ENCODE measurements around the gene DNAH3. TPM values are rescaled to one million over a fixed set of nuclear protein-coding genes. Genes with fewer than 3 reads are reported as not detected.

The DNAH3 gene
- total and polyA plus RNA-seq, 2 of the 8 experiments (the other 6 are each of a cell fraction or from before 2014, with no cell fraction given) = 0.57 to 0.71 TPM

- Histone ChIP-seq H3K36me3 (ENCODE audit: control insufficient read depth in 2 of 4, insufficient read depth in 4 of 4, low read length in 3 of 4) (no peaks in the 10 kb centered on the region), H3K14ac (ENCODE audit: insufficient read length) (no peak overlapping the region), H3K27me3 (replicated peaks in 1 of 4; ENCODE audit: control insufficient read depth in 3 of 4, extremely low read depth in 1 of 4, insufficient read depth in 3 of 4, low read length in 3 of 4) (peaks cover 0 to 2% (median 0%) of the 10 kb centered on the region in 4 experiments; a peak in 2 of 7 replicates), H4K91ac (replicated peaks; ENCODE audit: insufficient read length, low read length) (no peak overlapping the region), H3K56ac (replicated peaks; ENCODE audit: insufficient read length, low read depth, low read length) (no peak overlapping the region), H4K8ac (ENCODE audit: extremely low read depth, insufficient read depth, low read length) (no peak overlapping the region), H3K79me1 (ENCODE audit: low read depth, low read length) (no peaks in the 10 kb centered on the region), H3K4me2 (ENCODE audit: insufficient read depth in 1 of 2, low read depth in 2 of 2, low read length in 2 of 2) (no peak overlapping the region), H3K27ac (ENCODE audit: low read depth, low read length) (no peak overlapping the region), H2AFZ (ENCODE audit: low read length) (no peak overlapping the region), H3K4ac (replicated peaks; ENCODE audit: insufficient read length, low read depth, low read length) (no peak overlapping the region), H2AK5ac (ENCODE audit: low read depth, low read length) (no peak overlapping the region), H3K18ac (ENCODE audit: extremely low read depth, low read length) (no peak overlapping the region), H3K9ac (replicated peaks in 1 of 4; ENCODE audit: extremely low read depth in 1 of 4, low read depth in 3 of 4, low read length in 3 of 4) (no peak overlapping the region), H4K5ac (ENCODE audit: insufficient read length, low read depth, low read length) (no peak overlapping the region), H3K23ac (ENCODE audit: insufficient read length) (no peak overlapping the region), H3K79me2 (ENCODE audit: control insufficient read depth in 1 of 2, insufficient read depth in 2 of 2, low read length in 2 of 2) (no peaks in the 10 kb centered on the region), H2BK20ac (ENCODE audit: low read length) (no peak overlapping the region), H2BK15ac (ENCODE audit: low read length) (no peak overlapping the region), H2BK120ac (replicated peaks; ENCODE audit: low read depth, low read length) (no peak overlapping the region), H3K4me1 (replicated peaks in 1 of 4; ENCODE audit: control insufficient read depth in 3 of 4, insufficient read depth in 4 of 4, low read length in 3 of 4) (no peaks in the 10 kb centered on the region), H3K9me3 (ENCODE audit: insufficient read depth in 2 of 2, low read depth in 1 of 2, low read length in 1 of 2) (no peaks in the 10 kb centered on the region), H3K4me3 (ENCODE audit: extremely low read depth in 1 of 4, insufficient read depth in 2 of 4, low read depth in 3 of 4, low read length in 4 of 4) (no peak overlapping the region), H4K20me1 (replicated peaks in 1 of 2; ENCODE audit: control insufficient read depth in 1 of 2, insufficient read depth in 2 of 2, low read length in 2 of 2) (no peaks in the 10 kb centered on the region), H2BK5ac (ENCODE audit: low read depth, low read length) (no peak overlapping the region), H3K23me2 (ENCODE audit: low read depth, low read length) (no peaks in the 10 kb centered on the region), H2BK12ac (ENCODE audit: low read depth, low read length) (no peak overlapping the region)
- no peak for DNase-seq (ENCODE audit: low read depth in 1 of 2, low spot score in 2 of 2)
- POLR2A ChIA-PET (ENCODE audit: partially characterized antibody) = no interaction called here
- 96% methylated on average over 4 of the region's 4 CpGs; no CpG with 5 or more reads in 1 of the 2 experiments for WGBS, 2 experiments (ENCODE audit: extremely low coverage in 1 of 2, insufficient coverage in 1 of 2, insufficient read length in 1 of 2, insufficient replicate concordance in 2 of 2, low coverage in 1 of 2, low lambda C conversion rate in 2 of 2, missing lambda C conversion rate in 1 of 2)
- 0 out of 2 replicates have a peak, but pooled peaks have one; percentile 23 for TF ChIP-seq KDM1A (IDR thresholded peaks at IDR 0.05; ENCODE audit: borderline replicate concordance, low read length)
- TF ChIP-seq CREB1 (IDR thresholded peaks at IDR 0.05) = no peak
- TF ChIP-seq HDAC6 (IDR thresholded peaks at IDR 0.05; ENCODE audit: low read depth, low read length) = no peak
- no peak for TF ChIP-seq SP2 (IDR thresholded peaks at IDR 0.05; ENCODE audit: low read length)
- no peak for TF ChIP-seq E2F6 (IDR thresholded peaks at IDR 0.05)
- FAIRE-seq = no peak
- CTCF ChIA-PET (ENCODE audit: partially characterized antibody) = interaction anchor here (0.6 to 6.6 kb wide), 11 partner anchors 9 to 115 kb away, joined by 3 to 65 read pairs (median 7); partner anchors contain the start of gene CRYM
Observed at GRCh38 chr16:21190013-21190412, 39.4 kb upstream of the DNAH3 start.

Data from H1 (cell line).